Measurements from ENCODE around the gene CIDEB. TPM values are rescaled to one million over a fixed set of nuclear protein-coding genes. Genes with fewer than 3 reads are reported as not detected.

CIDEB gene
- polyA plus RNA-seq, 3 donors, result 28.5 to 29.4 (median 28.9) TPM

GRCh38 chr14:24292118-24292807 lies 15.5 kb downstream of the CIDEB start:
- DNase-seq (ENCODE audit: low read depth in 3 of 3, low spot score in 2 of 3), result no peak

- no peak for DNase-seq (ENCODE audit: low read depth in 3 of 3, low spot score in 2 of 3)
Measured at GRCh38 chr14:24291446-24292117, 16.2 kb downstream of the CIDEB start.

- DNase-seq (ENCODE audit: low read depth in 3 of 3, low spot score in 2 of 3), result no peak
Measured at GRCh38 chr14:24290746-24291145, 17.0 kb downstream of the CIDEB start.

GRCh38 chr14:24289649-24290280 lies 18.0 kb downstream of the CIDEB start:
- no peak for DNase-seq (ENCODE audit: low read depth in 3 of 3, low spot score in 2 of 3)

- no peak for DNase-seq (ENCODE audit: low read depth in 3 of 3, low spot score in 2 of 3)
Measured at GRCh38 chr14:24286996-24287395, 20.8 kb downstream of the CIDEB start.

GRCh38 chr14:24285351-24285750 lies 22.4 kb downstream of the CIDEB start:
- DNase-seq (ENCODE audit: low read depth in 3 of 3, low spot score in 2 of 3), result no peak

GRCh38 chr14:24284501-24285035 lies 23.2 kb downstream of the CIDEB start:
- DNase-seq (ENCODE audit: low read depth in 3 of 3, low spot score in 2 of 3), result no peak

- DNase-seq (ENCODE audit: low read depth in 3 of 3, low spot score in 2 of 3), result no peak
Measured at GRCh38 chr14:24283796-24284460, 23.8 kb downstream of the CIDEB start.

GRCh38 chr14:24282736-24283135 lies 25.0 kb downstream of the CIDEB start:
- no peak for DNase-seq (ENCODE audit: low read depth in 3 of 3, low spot score in 2 of 3)

- DNase-seq (ENCODE audit: low read depth in 3 of 3, low spot score in 2 of 3), result no peak
Measured at GRCh38 chr14:24281636-24282035, 26.1 kb downstream of the CIDEB start.

GRCh38 chr14:24280797-24281460 lies 26.8 kb downstream of the CIDEB start:
- no peak for DNase-seq (ENCODE audit: low read depth in 3 of 3, low spot score in 2 of 3)

GRCh38 chr14:24279301-24280186 lies 28.2 kb downstream of the CIDEB start:
- no peak for DNase-seq (ENCODE audit: low read depth in 3 of 3, low spot score in 2 of 3)

- DNase-seq (ENCODE audit: low read depth in 3 of 3, low spot score in 2 of 3), result no peak
Measured at GRCh38 chr14:24278424-24278823, 29.4 kb downstream of the CIDEB start.

- DNase-seq (ENCODE audit: low read depth in 3 of 3, low spot score in 2 of 3), result no peak
Measured at GRCh38 chr14:24277606-24278321, 30.0 kb downstream of the CIDEB start.

- DNase-seq (ENCODE audit: low read depth in 3 of 3, low spot score in 2 of 3), result no peak
Measured at GRCh38 chr14:24277071-24277470, 30.7 kb downstream of the CIDEB start.

- no peak for DNase-seq (ENCODE audit: low read depth in 3 of 3, low spot score in 2 of 3)
Measured at GRCh38 chr14:24274101-24274543, 33.7 kb downstream of the CIDEB start.

- no peak for DNase-seq (ENCODE audit: low read depth in 3 of 3, low spot score in 2 of 3)
Measured at GRCh38 chr14:24273422-24273998, 34.3 kb downstream of the CIDEB start.

- DNase-seq (ENCODE audit: low read depth in 3 of 3, low spot score in 2 of 3), result no peak
Measured at GRCh38 chr14:24272467-24272866, 35.3 kb downstream of the CIDEB start.
